Liver (tissue), 9 donors: ENCODE results near the gene SMPD3. TPM values are rescaled to one million over a fixed set of nuclear protein-coding genes. Genes with fewer than 3 reads are reported as not detected.

ENCODE experiments used
- DNase-seq: peaks from one replicate; pipeline ENCODE4 v3.0.0-alpha.2; 2017; ENCODE audit warnings: low spot score
- H3K27ac ChIP-seq, 2 donors: one replicate each; pipeline ENCODE4 v1.7.0; 2013; ENCODE audit warnings: inconsistent platforms in 2 of 2, low read length in 2 of 2, control low read depth in 1 of 2, low read depth in 1 of 2, mild to moderate bottlenecking in 1 of 2
- H3K27me3 ChIP-seq, 4 donors: one replicate each; pipeline versions ENCODE4 v1.6.1 to v1.7.0; 2013; ENCODE audit warnings: low read length in 3 of 4, inconsistent platforms in 1 of 4, mild to moderate bottlenecking in 1 of 4, moderate library complexity in 1 of 4; ENCODE audit not compliant: control insufficient read depth in 4 of 4, insufficient read depth in 4 of 4
- H3K36me3 ChIP-seq, 4 donors: one replicate each; pipeline versions ENCODE4 v1.6.1 to v1.7.0; 2013; ENCODE audit warnings: low read length in 3 of 4, mild to moderate bottlenecking in 3 of 4, low read depth in 1 of 4, moderate library complexity in 1 of 4; ENCODE audit not compliant: control insufficient read depth in 4 of 4, insufficient read depth in 3 of 4
- H3K4me1 ChIP-seq, 4 donors: one replicate each; pipeline versions ENCODE4 v1.6.1 to v1.7.0; 2013; ENCODE audit warnings: low read length in 3 of 4, mild to moderate bottlenecking in 3 of 4, moderate library complexity in 1 of 4; ENCODE audit not compliant: control insufficient read depth in 4 of 4, insufficient read depth in 4 of 4
- H3K4me3 ChIP-seq, 3 donors: one replicate each; pipeline versions ENCODE4 v1.6.1 to v1.7.0; 2013; ENCODE audit warnings: low read length in 3 of 3, control low read depth in 1 of 3, low read depth in 1 of 3, mild to moderate bottlenecking in 1 of 3
- H3K9ac ChIP-seq, 2 donors: one replicate each; pipeline ENCODE4 v1.7.0; 2013; ENCODE audit warnings: low read length in 2 of 2, mild to moderate bottlenecking in 2 of 2, moderate library complexity in 2 of 2, control low read depth in 1 of 2, low read depth in 1 of 2
- H3K9me3 ChIP-seq, 4 donors: one replicate each; pipeline versions ENCODE4 v1.6.1 to v1.7.0; 2013; ENCODE audit warnings: low read length in 3 of 4; ENCODE audit not compliant: control insufficient read depth in 4 of 4
- EGR1 ChIP-seq, 2 donors: IDR thresholded peaks; 2 replicates each; pipeline ENCODE4 v1.6.1; 2016 to 2018; ENCODE audit warnings: antibody characterized with exemption in 2 of 2, low read depth in 2 of 2
- FOXA1 ChIP-seq: IDR thresholded peaks from 2 replicates; pipeline ENCODE4 v1.6.1; 2016; ENCODE audit warnings: antibody characterized with exemption
- FOXA2 ChIP-seq: IDR thresholded peaks from 2 replicates; pipeline ENCODE4 v1.6.1; 2016; ENCODE audit warnings: antibody characterized with exemption
- GABPA ChIP-seq, 2 donors: IDR thresholded peaks in 1 of 2; conservative IDR thresholded peaks in 1 of 2; 2 replicates each; pipeline ENCODE4 v1.6.1; 2016; ENCODE audit warnings: antibody characterized with exemption in 2 of 2, mild to moderate bottlenecking in 1 of 2, moderate library complexity in 1 of 2
- HNF4A ChIP-seq, 2 donors: conservative IDR thresholded peaks; 2 replicates each; pipeline ENCODE4 v1.6.1; 2016; ENCODE audit warnings: antibody characterized with exemption in 2 of 2, mild to moderate bottlenecking in 2 of 2
- HNF4G ChIP-seq: IDR thresholded peaks from 2 replicates; pipeline ENCODE4 v1.6.1; 2016; ENCODE audit warnings: antibody characterized with exemption
- NR2F2 ChIP-seq: IDR thresholded peaks from 2 replicates; pipeline ENCODE4 v1.6.1; 2016; ENCODE audit warnings: antibody characterized with exemption
- RAD21 ChIP-seq, 2 donors: IDR thresholded peaks; 2 replicates each; pipeline ENCODE4 v1.6.1; 2016; ENCODE audit warnings: antibody characterized with exemption in 2 of 2, mild to moderate bottlenecking in 2 of 2
- RXRA ChIP-seq, 2 donors: IDR thresholded peaks; 2 replicates each; pipeline ENCODE4 v1.6.1; 2017 to 2018; ENCODE audit warnings: antibody characterized with exemption in 2 of 2, mild to moderate bottlenecking in 1 of 2
- TAF1 ChIP-seq: conservative IDR thresholded peaks from 2 replicates; pipeline ENCODE4 v1.6.1; 2016; ENCODE audit warnings: antibody characterized with exemption, mild to moderate bottlenecking
- WGBS: extraction: QIAGEN DNeasy Blood & Tissue Kit; methylation state at CpG from one replicate; pipeline ENCODE4 v1.1.7; 2013; 5-methylcytosine and 5-hydroxymethylcytosine counted together
- polyA plus RNA-seq, 2 donors: library from polyadenylated mRNA; stranded (reverse) in 1 of 2; unstranded in 1 of 2; fragments of 200-250 nt in 1 of 2; fragments of >200 nt in 1 of 2; fragmentation: Nextera tagmentation in 1 of 2; extraction: Ambion mirVana in 1 of 2; gene quantifications; one replicate each; pipeline versions ENCODE4 v1.2.1 to v1.2.3, GENCODE V29; 2013 to 2015
- total RNA-seq, 2 donors: library from RNA; depleted of rRNA; stranded (reverse); fragments of >200 nt; gene quantifications; one replicate each; pipeline ENCODE4 v1.2.3, GENCODE V29; 2014
- TF ChIP-seq, protein P1 (sequence below): IDR thresholded peaks from 2 replicates; pipeline ENCODE4 v1.6.1; 2016; ENCODE audit warnings: antibody characterized with exemption, mild to moderate bottlenecking
- TF ChIP-seq, protein P2 (sequence below): IDR thresholded peaks from 2 replicates; pipeline ENCODE4 v1.6.1; 2016; ENCODE audit warnings: antibody characterized with exemption
- TF ChIP-seq, protein P3 (sequence below): fragments of 150-350 bp; IDR thresholded peaks from 2 replicates; pipeline ENCODE4 v1.5.1; 2017; ENCODE audit warnings: improper control_type of control experiment, low read depth, low read length; ENCODE audit not compliant: missing input control
- TF ChIP-seq, protein P4 (sequence below): IDR thresholded peaks from 2 replicates; pipeline ENCODE4 v1.6.1; 2016; ENCODE audit warnings: antibody characterized with exemption
- TF ChIP-seq, protein P5 (sequence below): IDR thresholded peaks from 2 replicates; pipeline ENCODE4 v1.6.1; 2016; ENCODE audit warnings: antibody characterized with exemption
- donor health status: healthy.
- donor health status: healthy.
- donor health status: healthy.
- donor health status: healthy.
- donor health status: healthy.

Gene SMPD3
- total and polyA plus RNA-seq, 4 donors = 0.33 to 10.6 (median 2.7) TPM

DNA sequence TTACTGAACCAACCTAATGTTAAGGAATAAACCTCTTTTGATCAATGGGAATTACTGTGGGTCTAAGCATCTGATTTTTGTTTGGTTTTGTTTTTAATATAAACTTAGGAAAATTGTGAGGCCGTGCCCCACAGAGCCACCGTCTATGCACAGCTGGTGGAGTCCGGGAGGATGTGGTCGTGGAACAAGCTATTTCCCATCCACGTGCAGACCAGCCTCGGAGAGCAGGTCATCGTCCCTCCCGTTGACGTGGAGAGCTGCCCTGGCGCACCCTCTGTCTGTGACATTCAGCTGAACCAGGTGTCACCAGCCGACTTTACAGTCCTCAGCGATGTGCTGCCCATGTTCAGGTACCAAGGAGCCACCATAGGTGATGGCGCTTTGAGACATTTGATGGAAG lies 109.1 kb downstream of the SMPD3 start:
- no peak for DNase-seq
- WGBS = 95% methylated on average over 13 of the region's 13 CpGs
- peaks cover 10 to 47% (median 33%) of the 10 kb centered on the region in 4 donors for H3K36me3 ChIP-seq

DNA sequence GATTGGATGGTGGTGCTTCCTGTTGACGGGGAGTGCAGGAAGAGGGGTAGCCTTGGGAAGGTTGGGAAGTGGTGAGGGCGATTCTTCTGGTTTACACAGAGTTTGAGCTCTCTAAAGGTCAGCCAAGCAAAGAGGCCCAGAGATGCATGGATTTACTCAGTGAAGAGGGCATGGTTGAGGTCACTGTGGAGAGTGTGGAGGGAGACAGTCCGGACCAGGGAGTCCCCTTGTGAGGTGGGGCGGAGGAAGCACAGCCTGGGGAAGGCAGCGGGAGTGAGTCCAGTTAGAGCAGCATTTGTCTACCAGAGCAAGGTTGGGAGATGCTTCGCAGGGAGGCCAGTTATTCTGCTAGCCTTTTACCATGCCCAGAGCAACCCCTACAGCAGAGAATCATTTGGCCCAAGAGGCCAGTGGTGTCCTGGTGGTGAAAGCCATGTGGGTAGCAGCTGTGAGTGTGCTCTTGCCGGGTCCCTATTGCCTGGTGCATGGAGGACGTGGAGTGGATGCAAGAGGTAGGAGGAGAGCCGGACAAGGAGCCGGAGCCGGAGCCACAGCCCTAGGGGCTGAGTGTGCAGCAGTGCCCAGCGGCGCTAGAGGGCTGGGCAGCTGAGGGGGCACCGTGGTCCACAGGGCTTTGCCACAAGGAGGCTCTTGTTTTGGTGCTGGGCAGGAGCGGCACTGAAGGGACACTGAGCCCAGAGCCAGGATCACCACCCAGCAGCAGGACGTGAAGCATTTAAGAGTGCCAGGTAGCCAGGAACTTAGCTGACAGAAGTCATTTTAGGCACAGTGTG lies 109.8 kb downstream of the SMPD3 start:
- DNase-seq = no peak
- Histone ChIP-seq H3K9ac (no peak overlapping the region), H3K36me3 (peaks cover 10 to 47% (median 32%) of the 10 kb centered on the region in 4 donors), H3K9me3 (no peaks in the 10 kb centered on the region), H3K4me1 (peaks cover 0 to 1% (median under 1%) of the 10 kb centered on the region in 4 donors), H3K27me3 (no peaks in the 10 kb centered on the region), H3K4me3 (no peak overlapping the region), H3K27ac (no peak overlapping the region)
- WGBS = 96% methylated on average over 16 of the region's 16 CpGs
- TF ChIP-seq RXRA (IDR thresholded peaks at IDR 0.05) (no peak), HNF4G (no peak), HNF4A (conservative IDR thresholded peaks at IDR 0.05) (no peak), RAD21 (IDR thresholded peaks at IDR 0.05) (no peak), EGR1 (IDR thresholded peaks at IDR 0.05; ENCODE audit: low read depth in 2 of 2) (no peak), GABPA (IDR thresholded peaks at IDR 0.05 in 1 of 2, conservative IDR thresholded peaks at IDR 0.05 in 1 of 2) (no peak), FOXA2 (no peak)
- TF ChIP-seq, protein P1, sequence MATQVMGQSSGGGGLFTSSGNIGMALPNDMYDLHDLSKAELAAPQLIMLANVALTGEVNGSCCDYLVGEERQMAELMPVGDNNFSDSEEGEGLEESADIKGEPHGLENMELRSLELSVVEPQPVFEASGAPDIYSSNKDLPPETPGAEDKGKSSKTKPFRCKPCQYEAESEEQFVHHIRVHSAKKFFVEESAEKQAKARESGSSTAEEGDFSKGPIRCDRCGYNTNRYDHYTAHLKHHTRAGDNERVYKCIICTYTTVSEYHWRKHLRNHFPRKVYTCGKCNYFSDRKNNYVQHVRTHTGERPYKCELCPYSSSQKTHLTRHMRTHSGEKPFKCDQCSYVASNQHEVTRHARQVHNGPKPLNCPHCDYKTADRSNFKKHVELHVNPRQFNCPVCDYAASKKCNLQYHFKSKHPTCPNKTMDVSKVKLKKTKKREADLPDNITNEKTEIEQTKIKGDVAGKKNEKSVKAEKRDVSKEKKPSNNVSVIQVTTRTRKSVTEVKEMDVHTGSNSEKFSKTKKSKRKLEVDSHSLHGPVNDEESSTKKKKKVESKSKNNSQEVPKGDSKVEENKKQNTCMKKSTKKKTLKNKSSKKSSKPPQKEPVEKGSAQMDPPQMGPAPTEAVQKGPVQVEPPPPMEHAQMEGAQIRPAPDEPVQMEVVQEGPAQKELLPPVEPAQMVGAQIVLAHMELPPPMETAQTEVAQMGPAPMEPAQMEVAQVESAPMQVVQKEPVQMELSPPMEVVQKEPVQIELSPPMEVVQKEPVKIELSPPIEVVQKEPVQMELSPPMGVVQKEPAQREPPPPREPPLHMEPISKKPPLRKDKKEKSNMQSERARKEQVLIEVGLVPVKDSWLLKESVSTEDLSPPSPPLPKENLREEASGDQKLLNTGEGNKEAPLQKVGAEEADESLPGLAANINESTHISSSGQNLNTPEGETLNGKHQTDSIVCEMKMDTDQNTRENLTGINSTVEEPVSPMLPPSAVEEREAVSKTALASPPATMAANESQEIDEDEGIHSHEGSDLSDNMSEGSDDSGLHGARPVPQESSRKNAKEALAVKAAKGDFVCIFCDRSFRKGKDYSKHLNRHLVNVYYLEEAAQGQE = no peak
- TF ChIP-seq, protein P2, sequence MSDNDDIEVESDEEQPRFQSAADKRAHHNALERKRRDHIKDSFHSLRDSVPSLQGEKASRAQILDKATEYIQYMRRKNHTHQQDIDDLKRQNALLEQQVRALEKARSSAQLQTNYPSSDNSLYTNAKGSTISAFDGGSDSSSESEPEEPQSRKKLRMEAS = no peak
- TF ChIP-seq, protein P3, sequence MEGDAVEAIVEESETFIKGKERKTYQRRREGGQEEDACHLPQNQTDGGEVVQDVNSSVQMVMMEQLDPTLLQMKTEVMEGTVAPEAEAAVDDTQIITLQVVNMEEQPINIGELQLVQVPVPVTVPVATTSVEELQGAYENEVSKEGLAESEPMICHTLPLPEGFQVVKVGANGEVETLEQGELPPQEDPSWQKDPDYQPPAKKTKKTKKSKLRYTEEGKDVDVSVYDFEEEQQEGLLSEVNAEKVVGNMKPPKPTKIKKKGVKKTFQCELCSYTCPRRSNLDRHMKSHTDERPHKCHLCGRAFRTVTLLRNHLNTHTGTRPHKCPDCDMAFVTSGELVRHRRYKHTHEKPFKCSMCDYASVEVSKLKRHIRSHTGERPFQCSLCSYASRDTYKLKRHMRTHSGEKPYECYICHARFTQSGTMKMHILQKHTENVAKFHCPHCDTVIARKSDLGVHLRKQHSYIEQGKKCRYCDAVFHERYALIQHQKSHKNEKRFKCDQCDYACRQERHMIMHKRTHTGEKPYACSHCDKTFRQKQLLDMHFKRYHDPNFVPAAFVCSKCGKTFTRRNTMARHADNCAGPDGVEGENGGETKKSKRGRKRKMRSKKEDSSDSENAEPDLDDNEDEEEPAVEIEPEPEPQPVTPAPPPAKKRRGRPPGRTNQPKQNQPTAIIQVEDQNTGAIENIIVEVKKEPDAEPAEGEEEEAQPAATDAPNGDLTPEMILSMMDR = no peak
- TF ChIP-seq, protein P4, sequence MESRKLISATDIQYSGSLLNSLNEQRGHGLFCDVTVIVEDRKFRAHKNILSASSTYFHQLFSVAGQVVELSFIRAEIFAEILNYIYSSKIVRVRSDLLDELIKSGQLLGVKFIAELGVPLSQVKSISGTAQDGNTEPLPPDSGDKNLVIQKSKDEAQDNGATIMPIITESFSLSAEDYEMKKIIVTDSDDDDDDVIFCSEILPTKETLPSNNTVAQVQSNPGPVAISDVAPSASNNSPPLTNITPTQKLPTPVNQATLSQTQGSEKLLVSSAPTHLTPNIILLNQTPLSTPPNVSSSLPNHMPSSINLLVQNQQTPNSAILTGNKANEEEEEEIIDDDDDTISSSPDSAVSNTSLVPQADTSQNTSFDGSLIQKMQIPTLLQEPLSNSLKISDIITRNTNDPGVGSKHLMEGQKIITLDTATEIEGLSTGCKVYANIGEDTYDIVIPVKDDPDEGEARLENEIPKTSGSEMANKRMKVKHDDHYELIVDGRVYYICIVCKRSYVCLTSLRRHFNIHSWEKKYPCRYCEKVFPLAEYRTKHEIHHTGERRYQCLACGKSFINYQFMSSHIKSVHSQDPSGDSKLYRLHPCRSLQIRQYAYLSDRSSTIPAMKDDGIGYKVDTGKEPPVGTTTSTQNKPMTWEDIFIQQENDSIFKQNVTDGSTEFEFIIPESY = no peak
- TF ChIP-seq, protein P5, sequence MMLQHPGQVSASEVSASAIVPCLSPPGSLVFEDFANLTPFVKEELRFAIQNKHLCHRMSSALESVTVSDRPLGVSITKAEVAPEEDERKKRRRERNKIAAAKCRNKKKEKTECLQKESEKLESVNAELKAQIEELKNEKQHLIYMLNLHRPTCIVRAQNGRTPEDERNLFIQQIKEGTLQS = no peak

More for the DNA sequence above, 109.1 kb downstream of the SMPD3 start:
- no peak overlapping the region for H3K4me3 ChIP-seq
- H3K4me1 ChIP-seq = no peaks in the 10 kb centered on the region
- no peaks in the 10 kb centered on the region for H3K9me3 ChIP-seq
- H3K27me3 ChIP-seq = no peaks in the 10 kb centered on the region
- no peak overlapping the region for H3K9ac ChIP-seq
- no peak for TF ChIP-seq RXRA (IDR thresholded peaks at IDR 0.05)
- TF ChIP-seq FOXA2 = no peak
- no peak for TF ChIP-seq TAF1
- no peak for TF ChIP-seq FOXA1
- TF ChIP-seq EGR1 (IDR thresholded peaks at IDR 0.05; ENCODE audit: low read depth in 2 of 2) = no peak
- no peak for TF ChIP-seq RAD21 (IDR thresholded peaks at IDR 0.05)
- TF ChIP-seq NR2F2 = no peak
- no peak overlapping the region for H3K27ac ChIP-seq
